Nephron progenitor cell (in vitro differentiated cells): Measurements from ENCODE around the gene NID2.

ENCODE experiments used
- DNase-seq: peaks from one replicate; pipeline ENCODE4 v3.0.0; 2021
- H3K27ac Mint-ChIP-seq: 2 replicates; pipeline ENCODE4 v1.8.0; 2021; ENCODE audit warnings: mild to moderate bottlenecking, moderate library complexity, mixed read lengths
- H3K27me3 Mint-ChIP-seq: 2 replicates; pipeline ENCODE4 v1.8.0; 2021; ENCODE audit warnings: mild to moderate bottlenecking, low read depth, mixed read lengths; ENCODE audit not compliant: poor library complexity
- H3K36me3 Mint-ChIP-seq: 2 replicates; pipeline ENCODE4 v1.8.0; 2021; ENCODE audit warnings: low read depth, mixed read lengths
- H3K4me1 Mint-ChIP-seq: 2 replicates; pipeline ENCODE4 v1.8.0; 2021; ENCODE audit warnings: mixed read lengths
- H3K4me3 Mint-ChIP-seq: 2 replicates; pipeline ENCODE4 v1.8.0; 2021; ENCODE audit warnings: mild to moderate bottlenecking, moderate library complexity, mixed read lengths
- H3K9me3 Mint-ChIP-seq: 2 replicates; pipeline ENCODE4 v1.8.0; 2021; ENCODE audit warnings: mild to moderate bottlenecking, moderate library complexity, mixed read lengths
- TF ChIP-seq, protein P1 (sequence below): fragments of 200-600 bp; sonication (generic); IDR thresholded peaks from 2 replicates; pipeline ENCODE4 v1.5.0; 2021; ENCODE audit warnings: antibody characterized with exemption

Gene NID2

DNA sequence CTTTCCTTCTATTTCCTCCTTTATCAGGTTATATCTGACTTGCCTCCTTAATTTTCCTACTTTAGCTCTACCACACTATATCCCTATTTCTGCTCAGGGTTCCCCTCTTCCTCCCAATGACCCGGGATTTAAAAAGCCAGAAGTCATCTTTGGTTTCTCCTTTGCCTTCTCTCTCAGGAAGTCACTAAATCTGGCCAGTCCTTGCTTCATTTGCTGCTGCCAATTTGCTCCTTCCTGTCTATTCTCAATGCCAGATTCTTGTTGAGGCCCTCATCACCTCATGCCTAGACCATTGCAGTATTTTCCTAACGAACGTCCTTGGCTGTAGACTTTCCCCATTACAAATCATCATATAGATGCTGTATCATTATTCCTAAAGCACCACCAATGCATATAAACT is 26.5 kb upstream of the NID2 start:
- no peaks in the 10 kb centered on the region for H3K36me3 Mint-ChIP-seq
- peaks cover 4% of the 10 kb centered on the region for H3K27me3 Mint-ChIP-seq
- peaks cover 2% of the 10 kb centered on the region for H3K9me3 Mint-ChIP-seq
- no peak for DNase-seq
- H3K4me3 Mint-ChIP-seq, result no peak overlapping the region
- no peak overlapping the region for H3K27ac Mint-ChIP-seq
- TF ChIP-seq, protein P1, sequence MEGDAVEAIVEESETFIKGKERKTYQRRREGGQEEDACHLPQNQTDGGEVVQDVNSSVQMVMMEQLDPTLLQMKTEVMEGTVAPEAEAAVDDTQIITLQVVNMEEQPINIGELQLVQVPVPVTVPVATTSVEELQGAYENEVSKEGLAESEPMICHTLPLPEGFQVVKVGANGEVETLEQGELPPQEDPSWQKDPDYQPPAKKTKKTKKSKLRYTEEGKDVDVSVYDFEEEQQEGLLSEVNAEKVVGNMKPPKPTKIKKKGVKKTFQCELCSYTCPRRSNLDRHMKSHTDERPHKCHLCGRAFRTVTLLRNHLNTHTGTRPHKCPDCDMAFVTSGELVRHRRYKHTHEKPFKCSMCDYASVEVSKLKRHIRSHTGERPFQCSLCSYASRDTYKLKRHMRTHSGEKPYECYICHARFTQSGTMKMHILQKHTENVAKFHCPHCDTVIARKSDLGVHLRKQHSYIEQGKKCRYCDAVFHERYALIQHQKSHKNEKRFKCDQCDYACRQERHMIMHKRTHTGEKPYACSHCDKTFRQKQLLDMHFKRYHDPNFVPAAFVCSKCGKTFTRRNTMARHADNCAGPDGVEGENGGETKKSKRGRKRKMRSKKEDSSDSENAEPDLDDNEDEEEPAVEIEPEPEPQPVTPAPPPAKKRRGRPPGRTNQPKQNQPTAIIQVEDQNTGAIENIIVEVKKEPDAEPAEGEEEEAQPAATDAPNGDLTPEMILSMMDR, result no peak
- H3K4me1 Mint-ChIP-seq, result peaks cover 2% of the 10 kb centered on the region

DNA sequence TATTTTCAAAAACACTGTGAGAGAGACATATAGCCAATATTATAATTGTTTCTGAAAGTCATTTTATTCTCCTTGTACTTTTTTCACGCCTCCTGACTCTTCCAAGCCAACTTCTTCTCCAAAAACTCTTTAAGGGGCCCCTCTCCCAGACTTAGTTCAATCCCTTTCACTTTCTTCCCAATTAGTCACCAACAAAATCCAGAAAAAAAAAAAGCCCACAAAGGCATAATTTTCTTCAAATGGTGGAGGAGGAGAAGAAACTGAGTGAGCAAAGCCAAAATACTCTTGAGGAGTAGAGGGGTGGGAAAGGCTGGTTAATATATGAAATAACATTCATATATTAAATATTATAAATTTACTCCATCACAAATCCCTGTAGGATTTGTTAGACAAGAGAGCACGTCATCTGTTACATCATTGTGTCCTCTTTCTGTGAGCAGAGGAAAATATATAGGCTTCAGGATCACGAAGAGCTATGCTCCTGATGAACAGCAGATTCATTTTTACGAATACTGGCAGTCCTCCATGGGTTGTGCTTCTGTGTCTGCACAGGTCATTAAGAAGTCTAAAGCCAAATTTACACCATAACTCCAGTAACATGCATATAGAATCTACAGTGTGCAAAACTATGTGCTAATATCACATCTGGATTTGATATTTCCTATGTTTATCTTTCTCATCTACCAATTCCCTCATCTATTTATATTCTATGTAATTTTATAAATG is 25.9 kb upstream of the NID2 start:
- DNase-seq, result no peak
- peaks cover 3% of the 10 kb centered on the region for H3K9me3 Mint-ChIP-seq

DNA sequence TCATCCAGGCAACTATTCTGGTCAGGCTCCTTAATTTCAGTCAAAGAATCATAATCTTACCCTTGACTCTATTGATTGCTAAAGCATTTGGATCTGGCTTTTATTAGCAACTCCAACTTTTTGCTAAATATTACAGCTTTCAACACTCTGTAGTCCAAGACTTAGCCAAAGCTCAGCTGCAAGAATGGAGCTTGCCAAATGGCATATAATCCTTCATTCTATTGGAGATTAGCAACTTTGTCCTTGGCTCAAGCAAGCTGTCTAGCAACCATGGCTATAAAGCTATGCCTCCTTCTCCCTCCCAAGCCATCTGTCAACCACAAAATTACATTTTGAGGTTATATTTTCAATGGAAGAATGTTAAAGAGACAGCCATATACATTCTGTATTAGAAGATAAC is 23.1 kb upstream of the NID2 start:
- H3K4me1 Mint-ChIP-seq, result peaks cover 24% of the 10 kb centered on the region
- H3K36me3 Mint-ChIP-seq, result no peaks in the 10 kb centered on the region
- peaks cover 9% of the 10 kb centered on the region for H3K9me3 Mint-ChIP-seq
- H3K27ac Mint-ChIP-seq, result no peak overlapping the region
- H3K27me3 Mint-ChIP-seq, result peaks cover 7% of the 10 kb centered on the region
- TF ChIP-seq, protein P1, result no peak
- H3K4me3 Mint-ChIP-seq, result no peak overlapping the region
- DNase-seq, result no peak

More for the DNA sequence above, 25.9 kb upstream of the NID2 start:
- Mint-ChIP-seq H3K27ac (no peak overlapping the region), H3K36me3 (no peaks in the 10 kb centered on the region), H3K27me3 (peaks cover 5% of the 10 kb centered on the region), H3K4me3 (no peak overlapping the region), H3K4me1 (peaks cover 7% of the 10 kb centered on the region)
- TF ChIP-seq, protein P1, result no peak

DNA sequence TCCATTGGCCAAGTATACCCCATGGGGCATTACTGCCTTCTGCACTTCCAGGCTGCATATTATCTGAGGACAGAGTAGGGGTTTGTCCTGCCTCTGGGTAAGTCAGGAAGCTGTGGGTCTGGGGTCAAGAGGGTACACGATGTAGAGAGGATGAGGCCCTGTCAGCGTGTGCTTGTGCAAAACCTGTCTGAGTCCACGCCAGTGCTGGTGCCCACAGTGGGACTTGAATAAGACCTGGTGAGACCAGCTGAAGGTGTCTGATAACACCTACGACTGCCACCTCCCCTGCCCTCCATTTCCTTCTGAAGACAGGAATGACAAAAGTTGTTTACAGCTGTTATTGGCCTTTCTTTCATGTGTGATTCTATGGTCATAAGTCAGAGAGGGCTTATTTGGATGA is 22.1 kb upstream of the NID2 start:
- peaks cover 7% of the 10 kb centered on the region for H3K27me3 Mint-ChIP-seq
- peaks cover 9% of the 10 kb centered on the region for H3K9me3 Mint-ChIP-seq
- H3K4me3 Mint-ChIP-seq, result no peak overlapping the region
- TF ChIP-seq, protein P1, result no peak
- no peak for DNase-seq
- H3K27ac Mint-ChIP-seq, result no peak overlapping the region
- no peaks in the 10 kb centered on the region for H3K36me3 Mint-ChIP-seq
- peaks cover 24% of the 10 kb centered on the region for H3K4me1 Mint-ChIP-seq

DNA sequence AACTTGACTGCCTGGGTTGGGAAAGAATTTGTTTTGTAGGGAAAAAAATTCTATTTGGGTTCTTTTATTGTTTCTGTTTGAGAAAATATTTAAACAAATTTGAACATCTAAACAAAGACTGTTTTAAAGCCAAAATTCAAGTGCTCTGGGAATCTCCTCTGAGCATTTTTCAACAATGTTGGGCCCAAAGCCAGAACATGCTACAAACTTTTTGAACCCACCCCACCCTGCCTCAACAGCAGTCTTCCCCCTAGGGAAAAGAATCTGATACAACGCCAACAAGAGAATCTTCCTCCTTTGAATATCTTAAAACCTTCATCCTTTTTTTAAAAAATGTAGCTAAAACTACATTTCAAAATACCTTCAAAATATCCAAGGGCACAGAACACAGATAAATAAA is 20.4 kb upstream of the NID2 start:
- no peak overlapping the region for H3K4me3 Mint-ChIP-seq
- TF ChIP-seq, protein P1, result no peak
- peaks cover 24% of the 10 kb centered on the region for H3K4me1 Mint-ChIP-seq
- DNase-seq, result no peak
- peaks cover 2% of the 10 kb centered on the region for H3K27me3 Mint-ChIP-seq
- H3K9me3 Mint-ChIP-seq, result peaks cover 27% of the 10 kb centered on the region
- peaks cover 11% of the 10 kb centered on the region for H3K36me3 Mint-ChIP-seq
- H3K27ac Mint-ChIP-seq, result no peak overlapping the region

DNA sequence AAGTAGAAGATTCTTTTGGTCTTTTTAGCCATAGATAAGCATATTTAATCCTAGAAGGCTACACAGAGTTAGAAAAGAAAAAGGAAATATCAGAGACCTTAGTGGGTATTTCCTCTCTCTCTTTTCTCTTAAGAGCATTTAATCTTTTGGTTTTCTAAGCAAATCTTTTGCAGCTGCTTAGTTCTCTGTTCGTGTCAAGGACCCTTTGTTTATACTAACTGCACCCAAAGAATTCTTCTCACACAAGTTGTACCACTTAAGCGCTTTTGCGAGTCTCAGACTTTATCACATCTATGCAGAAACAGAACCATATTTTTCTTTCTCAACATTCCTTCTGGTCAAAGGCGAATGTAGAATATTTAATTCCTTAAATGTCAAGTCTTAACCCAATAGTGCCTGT is 17.9 kb upstream of the NID2 start:
- Mint-ChIP-seq H3K4me1 (peaks cover 28% of the 10 kb centered on the region), H3K27ac (no peak overlapping the region), H3K4me3 (no peak overlapping the region), H3K9me3 (peaks cover 31% of the 10 kb centered on the region), H3K27me3 (peaks cover 6% of the 10 kb centered on the region), H3K36me3 (peaks cover 12% of the 10 kb centered on the region)
- DNase-seq, result no peak
- TF ChIP-seq, protein P1, result no peak
